GM23338 (cell line): ENCODE measurements around the gene SPI1. TPM values are rescaled to one million over a fixed set of nuclear protein-coding genes. Genes with fewer than 3 reads are reported as not detected.
A peak's percentile ranks its signal among the peaks of the same experiment; 100 is the strongest.

Experiments used
- ATAC-seq: fragments of 200-7000 bp; cut with Tn5 transposase; 3 replicates; pipeline ENCODE4 v1.9.1; 2020
- DNase-seq: peaks from one replicate; pipeline ENCODE4 v3.0.0-alpha.2; 2015; ENCODE audit warnings: low spot score
- H2AFZ ChIP-seq: fragments of 200-600 bp; sonication (generic); 2 replicates; pipeline ENCODE4 v1.8.0; 2016; ENCODE audit warnings: antibody characterized with exemption, mild to moderate bottlenecking, moderate library complexity
- H3F3A ChIP-seq: fragments of 200-600 bp; sonication (generic); replicated peaks from 2 replicates; pipeline ENCODE4 v1.8.0; 2017; ENCODE audit warnings: antibody characterized with exemption, mixed run types, low read depth
- H3K27ac ChIP-seq: fragments of 200-600 bp; sonication (generic); 2 replicates; pipeline ENCODE4 v1.6.1; 2016; ENCODE audit warnings: low read depth
- H3K27me3 ChIP-seq: fragments of 200-600 bp; sonication (generic); 2 replicates; pipeline ENCODE4 v1.8.0; 2016; ENCODE audit warnings: mild to moderate bottlenecking, mixed run types, moderate library complexity; ENCODE audit not compliant: insufficient read depth
- H3K36me3 ChIP-seq: fragments of 200-600 bp; sonication (generic); 2 replicates; pipeline ENCODE4 v1.8.0; 2016; ENCODE audit warnings: mild to moderate bottlenecking; ENCODE audit not compliant: insufficient read depth
- H3K4me1 ChIP-seq: fragments of 200-600 bp; sonication (generic); 2 replicates; pipeline ENCODE4 v1.8.0; 2016; ENCODE audit warnings: mild to moderate bottlenecking, moderate library complexity; ENCODE audit not compliant: insufficient read depth
- H3K4me2 ChIP-seq: fragments of 200-600 bp; sonication (generic); 2 replicates; pipeline ENCODE4 v1.7.1; 2017; ENCODE audit warnings: mixed run types
- H3K4me3 ChIP-seq: fragments of 200-600 bp; sonication (generic); 2 replicates; pipeline ENCODE4 v1.6.1; 2016; ENCODE audit warnings: mixed run types
- H3K79me2 ChIP-seq: fragments of 200-600 bp; sonication (generic); replicated peaks from 2 replicates; pipeline ENCODE4 v1.8.0; 2017; ENCODE audit warnings: mild to moderate bottlenecking; ENCODE audit not compliant: insufficient read depth
- H3K9me2 ChIP-seq: fragments of 200-600 bp; sonication (generic); 2 replicates; pipeline ENCODE4 v1.8.0; 2017; ENCODE audit not compliant: insufficient read depth
- H4K20me1 ChIP-seq: fragments of 200-600 bp; sonication (generic); replicated peaks from 2 replicates; pipeline ENCODE4 v1.8.0; 2017; ENCODE audit warnings: mild to moderate bottlenecking; ENCODE audit not compliant: insufficient read depth
- H3K27ac Mint-ChIP-seq: 2 replicates; pipeline ENCODE4 v1.8.0; 2020; ENCODE audit warnings: inconsistent platforms, mild to moderate bottlenecking, moderate library complexity, mixed read lengths
- H3K27me3 Mint-ChIP-seq: 3 replicates; pipeline ENCODE4 v1.8.0; 2022; ENCODE audit warnings: low read depth, mild to moderate bottlenecking, moderate library complexity, mixed read lengths, inconsistent platforms; ENCODE audit not compliant: insufficient read depth, poor library complexity
- H3K36me3 Mint-ChIP-seq: 3 replicates; pipeline ENCODE4 v1.8.0; 2021; ENCODE audit warnings: low read depth, mild to moderate bottlenecking, inconsistent platforms, moderate library complexity, mixed read lengths
- H3K4me1 Mint-ChIP-seq: 3 replicates; pipeline ENCODE4 v1.8.0; 2020; ENCODE audit warnings: mild to moderate bottlenecking, inconsistent platforms, mixed read lengths
- H3K4me3 Mint-ChIP-seq: 3 replicates; pipeline ENCODE4 v1.8.0; 2021; ENCODE audit warnings: moderate library complexity, mild to moderate bottlenecking, inconsistent platforms, mixed read lengths
- H3K9me3 Mint-ChIP-seq: 3 replicates; pipeline ENCODE4 v1.8.0; 2020; ENCODE audit warnings: moderate library complexity, mild to moderate bottlenecking, inconsistent platforms, mixed read lengths
- CREB1 ChIP-seq: fragments of 250-450 bp; sonication (Bioruptor Pico); IDR thresholded peaks from 2 replicates; pipeline ENCODE4 v1.5.0; 2020; ENCODE audit warnings: low read depth, mild to moderate bottlenecking, moderate library complexity
- EZH2 ChIP-seq: fragments of 200-600 bp; sonication (generic); IDR thresholded peaks from one replicate; pipeline ENCODE4 v1.8.0; 2017; ENCODE audit warnings: antibody characterized with exemption, mild to moderate bottlenecking, low read depth; ENCODE audit not compliant: unreplicated experiment
- EZH2phosphoT487 ChIP-seq: fragments of 200-600 bp; sonication (generic); IDR thresholded peaks from one replicate; pipeline ENCODE4 v1.8.1; 2018; ENCODE audit warnings: antibody characterized with exemption; ENCODE audit not compliant: unreplicated experiment
- POLR2AphosphoS5 ChIP-seq: IDR thresholded peaks from 2 replicates; pipeline ENCODE4 v1.6.1; 2016; ENCODE audit warnings: antibody characterized with exemption, low read depth
- STAT1 ChIP-seq: IDR thresholded peaks from one replicate; pipeline ENCODE4 v1.6.1; 2016; ENCODE audit warnings: antibody characterized with exemption; ENCODE audit not compliant: unreplicated experiment
- ZNF114 ChIP-seq: fragments of 250-450 bp; sonication (Bioruptor Pico); IDR thresholded peaks from 2 replicates; pipeline ENCODE4 v1.5.0; 2020; ENCODE audit warnings: mild to moderate bottlenecking, moderate library complexity
- polyA plus RNA-seq: library from polyadenylated mRNA; unstranded; fragments of >200 nt; fragmentation: Nextera tagmentation; extraction: Ambion mirVana; gene quantifications from 2 replicates; pipeline ENCODE4 v1.2.1, GENCODE V29; 2016
- total RNA-seq: library from RNA; depleted of rRNA; stranded (reverse); fragments of >200 nt; shearing (Covaris generic); gene quantifications from 2 replicates; pipeline ENCODE4 v1.2.3, GENCODE V29; 2014
- TF ChIP-seq, protein P1 (sequence below): IDR thresholded peaks from 2 replicates; pipeline ENCODE4 v1.6.1; 2016; ENCODE audit warnings: antibody characterized with exemption
- TF ChIP-seq, protein P2 (sequence below): fragments of 250-450 bp; sonication (Bioruptor Pico); IDR thresholded peaks from 2 replicates; pipeline ENCODE4 v1.5.0; 2020; ENCODE audit warnings: mild to moderate bottlenecking, moderate library complexity

The SPI1 gene
- total and polyA plus RNA-seq, 2 experiments from 2014 or later: 0.23 TPM; not detected in 1

DNA sequence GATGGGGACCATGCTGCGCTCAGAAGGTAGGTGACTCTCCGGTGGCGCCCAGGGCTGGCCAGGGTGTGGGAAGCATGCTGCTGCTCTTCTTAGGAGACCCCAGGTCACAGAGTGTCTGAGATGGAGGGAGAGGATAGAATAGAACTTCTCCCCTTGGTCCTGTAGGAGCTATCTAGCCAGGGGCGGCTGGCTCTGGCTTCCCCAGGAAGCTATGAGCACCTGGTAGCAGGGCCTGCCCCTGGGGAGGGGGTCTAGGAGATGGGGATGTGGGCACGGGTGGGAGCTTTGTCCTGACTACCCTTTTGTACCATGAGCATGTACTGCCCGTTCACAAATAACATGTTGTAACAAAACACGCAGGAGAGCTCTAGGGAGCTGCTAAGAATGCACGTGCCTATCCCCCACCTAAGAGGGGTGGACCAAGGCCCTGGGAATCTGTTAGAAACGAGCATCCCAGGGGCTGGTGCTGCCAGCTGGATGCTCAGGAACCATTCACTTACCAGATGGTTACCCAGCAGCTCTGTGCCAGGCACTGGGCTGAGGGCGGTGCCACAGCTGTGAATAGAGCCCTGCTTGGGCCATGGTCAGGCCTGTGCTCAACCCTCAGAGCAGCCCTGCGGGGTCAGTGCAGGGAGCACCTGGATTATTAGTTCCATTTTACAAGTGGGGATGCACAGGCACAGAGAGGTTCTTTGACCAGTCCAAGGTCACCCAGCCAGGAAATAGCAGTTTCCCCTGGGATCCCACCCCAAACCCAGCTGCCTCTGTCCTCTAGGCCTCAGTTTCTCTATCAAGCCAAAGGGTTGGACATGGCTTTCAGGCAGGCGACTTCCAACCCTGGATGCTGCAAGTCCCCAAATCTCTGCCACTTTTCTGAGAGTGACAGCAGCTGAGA is 32.3 kb upstream of the SPI1 start:
- H3K36me3 Mint-ChIP-seq: peaks cover 8% of the 10 kb centered on the region; the same call in 2 of the 3 replicates
- ATAC-seq (no peak), DNase-seq (no peak)
- Histone ChIP-seq H3K27ac (no peak overlapping the region), H3K36me3 (no peaks in the 10 kb centered on the region), H4K20me1 (no peaks in the 10 kb centered on the region; the same call in 1 of the 2 replicates), H3K27me3 (no peaks in the 10 kb centered on the region), H3K4me3 (no peak overlapping the region), H3K4me1 (peaks cover 11% of the 10 kb centered on the region; the same call in 1 of the 2 replicates), H2AFZ (no peak overlapping the region), H3K79me2 (no peaks in the 10 kb centered on the region), H3K9me2 (no peaks in the 10 kb centered on the region), H3F3A (peaks cover 12% of the 10 kb centered on the region), H3K4me2 (no peak overlapping the region)
- H3K4me1 Mint-ChIP-seq: peaks cover 11% of the 10 kb centered on the region
- 0 out of 3 replicates have a peak overlapping the region, but pooled peaks have one; percentile 23 for H3K4me3 Mint-ChIP-seq
- no peak overlapping the region for H3K27ac Mint-ChIP-seq
- peaks cover 12% of the 10 kb centered on the region for H3K27me3 Mint-ChIP-seq
- no peaks in the 10 kb centered on the region for H3K9me3 Mint-ChIP-seq
- TF ChIP-seq CREB1 (CRISPR knock-in tag) (no peak), EZH2phosphoT487 (no peak), ZNF114 (no peak), STAT1 (no peak), POLR2AphosphoS5 (no peak), EZH2 (no peak)
- TF ChIP-seq, protein P1, sequence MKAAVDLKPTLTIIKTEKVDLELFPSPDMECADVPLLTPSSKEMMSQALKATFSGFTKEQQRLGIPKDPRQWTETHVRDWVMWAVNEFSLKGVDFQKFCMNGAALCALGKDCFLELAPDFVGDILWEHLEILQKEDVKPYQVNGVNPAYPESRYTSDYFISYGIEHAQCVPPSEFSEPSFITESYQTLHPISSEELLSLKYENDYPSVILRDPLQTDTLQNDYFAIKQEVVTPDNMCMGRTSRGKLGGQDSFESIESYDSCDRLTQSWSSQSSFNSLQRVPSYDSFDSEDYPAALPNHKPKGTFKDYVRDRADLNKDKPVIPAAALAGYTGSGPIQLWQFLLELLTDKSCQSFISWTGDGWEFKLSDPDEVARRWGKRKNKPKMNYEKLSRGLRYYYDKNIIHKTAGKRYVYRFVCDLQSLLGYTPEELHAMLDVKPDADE: no peak
- TF ChIP-seq, protein P2, sequence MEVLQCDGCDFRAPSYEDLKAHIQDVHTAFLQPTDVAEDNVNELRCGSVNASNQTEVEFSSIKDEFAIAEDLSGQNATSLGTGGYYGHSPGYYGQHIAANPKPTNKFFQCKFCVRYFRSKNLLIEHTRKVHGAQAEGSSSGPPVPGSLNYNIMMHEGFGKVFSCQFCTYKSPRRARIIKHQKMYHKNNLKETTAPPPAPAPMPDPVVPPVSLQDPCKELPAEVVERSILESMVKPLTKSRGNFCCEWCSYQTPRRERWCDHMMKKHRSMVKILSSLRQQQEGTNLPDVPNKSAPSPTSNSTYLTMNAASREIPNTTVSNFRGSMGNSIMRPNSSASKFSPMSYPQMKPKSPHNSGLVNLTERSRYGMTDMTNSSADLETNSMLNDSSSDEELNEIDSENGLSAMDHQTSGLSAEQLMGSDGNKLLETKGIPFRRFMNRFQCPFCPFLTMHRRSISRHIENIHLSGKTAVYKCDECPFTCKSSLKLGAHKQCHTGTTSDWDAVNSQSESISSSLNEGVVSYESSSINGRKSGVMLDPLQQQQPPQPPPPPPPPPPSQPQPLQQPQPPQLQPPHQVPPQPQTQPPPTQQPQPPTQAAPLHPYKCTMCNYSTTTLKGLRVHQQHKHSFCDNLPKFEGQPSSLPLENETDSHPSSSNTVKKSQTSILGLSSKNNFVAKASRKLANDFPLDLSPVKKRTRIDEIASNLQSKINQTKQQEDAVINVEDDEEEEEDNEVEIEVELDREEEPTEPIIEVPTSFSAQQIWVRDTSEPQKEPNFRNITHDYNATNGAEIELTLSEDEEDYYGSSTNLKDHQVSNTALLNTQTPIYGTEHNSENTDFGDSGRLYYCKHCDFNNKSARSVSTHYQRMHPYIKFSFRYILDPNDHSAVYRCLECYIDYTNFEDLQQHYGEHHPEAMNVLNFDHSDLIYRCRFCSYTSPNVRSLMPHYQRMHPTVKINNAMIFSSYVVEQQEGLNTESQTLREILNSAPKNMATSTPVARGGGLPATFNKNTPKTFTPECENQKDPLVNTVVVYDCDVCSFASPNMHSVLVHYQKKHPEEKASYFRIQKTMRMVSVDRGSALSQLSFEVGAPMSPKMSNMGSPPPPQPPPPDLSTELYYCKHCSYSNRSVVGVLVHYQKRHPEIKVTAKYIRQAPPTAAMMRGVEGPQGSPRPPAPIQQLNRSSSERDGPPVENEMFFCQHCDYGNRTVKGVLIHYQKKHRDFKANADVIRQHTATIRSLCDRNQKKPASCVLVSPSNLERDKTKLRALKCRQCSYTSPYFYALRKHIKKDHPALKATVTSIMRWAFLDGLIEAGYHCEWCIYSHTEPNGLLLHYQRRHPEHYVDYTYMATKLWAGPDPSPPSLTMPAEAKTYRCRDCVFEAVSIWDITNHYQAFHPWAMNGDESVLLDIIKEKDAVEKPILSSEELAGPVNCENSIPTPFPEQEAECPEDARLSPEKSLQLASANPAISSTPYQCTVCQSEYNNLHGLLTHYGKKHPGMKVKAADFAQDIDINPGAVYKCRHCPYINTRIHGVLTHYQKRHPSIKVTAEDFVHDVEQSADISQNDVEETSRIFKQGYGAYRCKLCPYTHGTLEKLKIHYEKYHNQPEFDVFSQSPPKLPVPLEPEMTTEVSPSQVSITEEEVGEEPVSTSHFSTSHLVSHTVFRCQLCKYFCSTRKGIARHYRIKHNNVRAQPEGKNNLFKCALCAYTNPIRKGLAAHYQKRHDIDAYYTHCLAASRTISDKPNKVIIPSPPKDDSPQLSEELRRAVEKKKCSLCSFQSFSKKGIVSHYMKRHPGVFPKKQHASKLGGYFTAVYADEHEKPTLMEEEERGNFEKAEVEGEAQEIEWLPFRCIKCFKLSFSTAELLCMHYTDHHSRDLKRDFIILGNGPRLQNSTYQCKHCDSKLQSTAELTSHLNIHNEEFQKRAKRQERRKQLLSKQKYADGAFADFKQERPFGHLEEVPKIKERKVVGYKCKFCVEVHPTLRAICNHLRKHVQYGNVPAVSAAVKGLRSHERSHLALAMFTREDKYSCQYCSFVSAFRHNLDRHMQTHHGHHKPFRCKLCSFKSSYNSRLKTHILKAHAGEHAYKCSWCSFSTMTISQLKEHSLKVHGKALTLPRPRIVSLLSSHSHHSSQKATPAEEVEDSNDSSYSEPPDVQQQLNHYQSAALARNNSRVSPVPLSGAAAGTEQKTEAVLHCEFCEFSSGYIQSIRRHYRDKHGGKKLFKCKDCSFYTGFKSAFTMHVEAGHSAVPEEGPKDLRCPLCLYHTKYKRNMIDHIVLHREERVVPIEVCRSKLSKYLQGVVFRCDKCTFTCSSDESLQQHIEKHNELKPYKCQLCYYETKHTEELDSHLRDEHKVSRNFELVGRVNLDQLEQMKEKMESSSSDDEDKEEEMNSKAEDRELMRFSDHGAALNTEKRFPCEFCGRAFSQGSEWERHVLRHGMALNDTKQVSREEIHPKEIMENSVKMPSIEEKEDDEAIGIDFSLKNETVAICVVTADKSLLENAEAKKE (CRISPR knock-in tag): no peak
